UCSD-AML1 (cell line): ENCODE results near the gene JAML.

Source experiments
- DNase-seq: peaks from one replicate; lab custom pipeline; 2025; ENCODE audit not compliant: unreplicated experiment; lab: John Stamatoyannopoulos, UW

The JAML gene

DNA sequence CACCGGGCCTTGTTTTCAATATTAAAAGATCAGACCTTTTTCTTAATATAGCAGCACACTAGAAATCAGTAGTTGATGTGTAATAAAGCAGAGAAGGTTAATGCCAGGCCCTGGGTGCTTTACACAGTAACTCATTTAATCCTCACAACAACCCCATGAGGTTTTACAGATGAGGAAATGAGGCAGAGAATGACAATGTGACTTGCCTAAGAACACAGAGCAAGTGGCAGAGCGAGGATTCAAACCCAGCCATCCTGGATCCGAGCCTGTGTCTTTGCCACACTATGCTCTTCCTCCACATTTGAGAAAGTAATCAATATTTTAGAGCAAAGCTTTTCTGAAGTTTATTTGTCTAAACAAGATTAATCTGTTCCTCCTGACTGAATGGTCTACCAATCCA lies 7.2 kb downstream of the JAML start:
- no peak for DNase-seq

GRCh38 chr11:118216621-118217481 lies 8.0 kb downstream of the JAML start:
- no peak for DNase-seq

- no peak for DNase-seq
These were observed 9.0 kb downstream of the JAML start for GRCh38 chr11:118215765-118216164.

GRCh38 chr11:118215262-118215661 lies 9.5 kb downstream of the JAML start:
- DNase-seq: no peak

GRCh38 chr11:118214210-118214914 lies 10.4 kb downstream of the JAML start:
- DNase-seq: peak; percentile 63

GRCh38 chr11:118213781-118214180 lies 11.0 kb downstream of the JAML start:
- no peak for DNase-seq

GRCh38 chr11:118213201-118213600 lies 11.6 kb downstream of the JAML start:
- DNase-seq: no peak

DNA sequence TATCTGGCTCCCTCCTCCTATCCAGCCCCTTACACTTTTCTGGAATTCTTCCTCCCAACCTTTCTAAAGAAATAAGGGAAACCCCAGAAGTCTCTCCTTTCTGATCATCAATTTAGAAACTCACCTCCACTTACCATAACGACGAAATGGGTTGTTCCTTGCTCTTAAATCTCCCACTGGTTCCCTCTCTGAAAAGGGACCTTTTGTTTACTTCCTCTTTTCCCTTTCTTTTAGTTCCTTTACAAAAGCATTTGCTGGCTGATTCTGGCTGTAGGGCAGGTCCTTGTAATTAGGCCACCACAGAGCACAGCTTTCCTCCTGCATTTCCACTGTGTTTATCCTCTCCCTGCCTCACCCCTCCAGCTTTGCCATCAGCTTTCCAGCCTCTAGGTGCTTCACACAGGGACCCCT lies 12.0 kb downstream of the JAML start:
- DNase-seq: no peak

- DNase-seq: no peak
These were observed 12.6 kb downstream of the JAML start for GRCh38 chr11:118212131-118212725.

DNA sequence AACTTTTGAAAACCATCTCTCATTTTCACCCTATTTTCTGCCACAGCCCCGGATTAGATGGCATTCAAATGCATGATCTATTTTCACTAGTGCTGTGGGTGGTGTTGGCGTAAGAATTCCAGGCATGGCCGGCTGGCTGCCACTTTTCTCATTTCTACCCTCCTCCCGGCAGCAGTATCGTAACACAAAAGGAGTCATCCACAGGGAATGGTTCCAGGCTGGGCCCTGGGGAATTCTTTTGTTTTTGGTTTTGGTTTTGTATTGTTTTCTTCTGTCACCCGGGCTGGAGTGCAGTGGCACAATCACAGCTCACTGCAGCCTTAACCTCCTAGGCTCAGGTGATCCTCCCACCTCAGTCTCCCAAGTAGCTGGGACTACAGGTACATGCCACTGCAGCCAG lies 13.8 kb downstream of the JAML start:
- no peak for DNase-seq

- no peak for DNase-seq
These were observed 14.5 kb downstream of the JAML start for GRCh38 chr11:118210323-118210722.

DNA sequence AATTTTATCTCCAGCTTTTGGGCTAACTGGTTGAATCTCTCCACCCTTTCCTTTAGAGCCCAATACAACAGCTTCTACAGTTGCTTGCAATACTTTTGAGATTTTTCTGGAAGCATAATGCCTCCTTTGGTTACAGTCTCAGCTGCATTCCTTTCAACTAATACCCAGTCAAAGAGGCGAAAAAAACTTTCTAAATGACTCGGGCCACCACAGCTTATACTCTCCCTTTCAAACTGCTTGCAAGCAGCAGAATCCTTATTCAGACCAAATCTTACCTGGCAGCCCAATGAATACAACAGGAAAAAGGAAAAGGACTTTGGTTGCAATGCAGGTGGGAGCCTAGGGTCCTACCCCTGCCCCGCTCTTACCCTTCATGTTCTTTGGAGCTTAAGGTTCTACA lies 15.8 kb downstream of the JAML start:
- no peak for DNase-seq

- no peak for DNase-seq
These were observed 17.7 kb downstream of the JAML start for GRCh38 chr11:118207079-118207478.

DNA sequence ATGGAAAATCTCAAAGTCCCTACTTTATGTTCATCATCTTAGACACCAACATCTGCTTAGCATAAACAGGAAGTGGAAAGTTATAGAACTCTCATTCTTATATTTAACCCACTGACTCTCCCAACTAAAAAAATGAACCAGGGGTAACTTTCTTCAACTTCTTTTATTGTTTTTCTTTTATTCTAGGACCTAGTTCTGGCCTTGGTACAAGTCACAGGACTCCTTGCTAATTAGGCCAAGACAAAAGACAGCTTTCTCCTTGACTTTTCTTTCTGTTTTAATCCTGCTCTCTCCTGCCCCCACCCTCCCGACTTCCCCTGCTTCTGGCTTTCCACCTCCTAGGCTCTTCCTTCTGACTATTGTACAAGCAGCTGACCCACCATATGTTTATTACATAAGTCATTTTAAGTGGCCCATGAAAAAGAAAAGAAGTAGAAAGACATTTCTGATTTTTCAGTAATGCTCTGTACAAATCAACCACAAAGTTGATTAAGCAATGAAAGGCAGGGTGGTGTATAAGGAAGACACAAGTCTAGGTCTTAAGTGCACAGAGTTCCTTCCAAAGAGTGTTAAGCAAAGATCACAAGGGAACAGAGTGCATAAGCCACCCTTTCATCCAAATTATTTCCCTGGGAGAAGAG lies 18.3 kb downstream of the JAML start:
- no peak for DNase-seq

GRCh38 chr11:118205606-118206378 lies 19.0 kb downstream of the JAML start:
- no peak for DNase-seq

DNA sequence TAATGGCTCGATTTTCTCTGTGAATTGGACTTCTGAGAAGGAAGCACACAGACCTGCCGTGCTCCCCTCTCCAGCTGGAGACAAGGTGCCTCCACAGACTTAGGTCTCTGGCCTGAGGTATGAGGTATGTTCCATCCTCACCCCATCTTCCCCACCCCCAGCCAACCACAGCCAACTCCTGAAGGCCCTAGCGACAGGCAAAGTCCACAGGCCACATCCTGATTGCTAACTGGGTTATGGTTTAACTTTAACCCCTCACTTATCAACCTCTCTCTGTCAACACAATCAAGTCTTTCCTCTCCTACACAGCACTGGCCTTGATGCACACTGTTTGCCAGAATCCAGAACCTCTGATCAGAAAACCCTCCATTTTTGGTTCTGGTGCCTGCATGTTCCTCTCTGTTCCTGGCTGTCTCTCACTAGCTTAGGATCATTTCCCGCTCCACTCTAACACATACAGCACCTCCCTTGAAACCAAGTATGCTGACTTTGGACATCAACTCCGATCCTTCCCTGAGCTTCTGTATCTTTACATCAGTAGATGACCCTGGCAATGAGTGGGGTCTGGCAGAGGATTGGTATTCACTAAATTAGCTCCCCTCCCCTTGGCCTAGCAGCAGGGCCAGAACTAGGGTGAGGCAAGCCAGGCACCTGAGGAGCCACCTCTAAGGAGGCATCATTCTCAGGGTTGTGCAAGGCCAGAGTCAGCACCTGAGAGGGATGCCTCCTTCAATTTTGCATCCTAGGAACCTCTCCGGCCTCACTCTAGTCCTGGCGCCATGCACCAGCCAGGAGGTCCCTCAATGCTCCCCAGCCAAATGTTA lies 22.0 kb downstream of the JAML start:
- peak; percentile 49 for DNase-seq

GRCh38 chr11:118201966-118202365 lies 22.8 kb downstream of the JAML start:
- DNase-seq: no peak

DNA sequence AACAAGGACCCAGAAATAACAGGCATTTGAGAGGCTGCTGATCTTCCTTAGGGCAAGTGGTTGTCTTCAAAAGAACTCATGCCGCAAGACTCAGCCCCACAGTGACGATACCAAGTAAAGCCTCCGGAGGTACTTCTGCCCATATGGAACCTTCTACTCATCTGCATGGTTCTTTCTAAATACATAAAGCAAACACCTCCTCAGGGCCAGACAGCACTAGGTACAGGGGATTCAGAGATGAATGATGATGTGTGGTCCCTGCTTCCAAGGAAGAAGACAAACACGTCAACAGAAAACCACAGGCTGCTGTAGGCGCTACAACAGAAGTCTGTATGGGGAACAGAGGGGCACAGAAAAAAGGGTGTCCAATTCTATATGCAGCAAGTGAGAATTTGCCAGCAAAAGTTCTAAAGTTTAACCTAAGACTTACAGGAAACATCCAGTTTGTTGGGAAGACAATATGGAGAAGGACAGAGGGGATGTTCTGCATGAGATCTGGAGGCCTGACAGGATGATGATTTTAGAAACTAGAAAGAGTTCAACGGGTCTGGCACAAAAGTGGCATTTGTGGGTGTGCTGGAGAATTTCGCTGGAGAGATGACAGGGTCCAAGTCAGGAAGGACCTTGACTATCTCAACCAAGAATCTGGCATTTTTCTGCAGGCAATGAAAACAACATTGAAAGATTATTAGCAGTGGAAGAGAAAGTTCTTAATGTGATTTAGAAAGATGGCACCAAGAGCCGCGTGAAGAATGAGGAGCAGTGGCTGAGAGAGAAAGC lies 23.7 kb downstream of the JAML start:
- DNase-seq: no peak

DNA sequence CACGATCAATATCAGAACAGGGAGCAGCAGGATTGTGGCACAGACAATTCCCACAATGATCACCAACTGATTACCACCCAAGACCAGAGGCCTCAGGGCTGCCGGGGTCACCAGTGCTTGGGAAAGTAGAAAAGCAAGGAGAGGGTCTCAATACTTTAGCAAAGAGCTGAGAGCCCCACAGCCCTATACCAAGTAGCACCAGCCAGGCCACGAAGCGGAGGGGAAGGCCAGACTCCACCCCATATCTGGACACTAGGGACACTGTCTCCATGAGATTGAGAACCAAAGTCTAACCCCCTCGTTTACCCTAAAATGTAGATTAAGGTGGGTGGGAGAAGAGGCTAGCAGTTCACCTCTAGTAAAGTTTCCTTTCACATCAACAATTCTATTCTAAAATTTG lies 24.3 kb downstream of the JAML start:
- DNase-seq: no peak
